ENCODE measurements around the gene SMPX. TPM values are rescaled to one million over a fixed set of nuclear protein-coding genes. Genes with fewer than 3 reads are reported as not detected.

The SMPX gene
- total and polyA plus RNA-seq, 2 of the 4 experiments (the other 2 are of a cell fraction), result not detected

Other genes starting within 250 kb of the SMPX start
- not detected in 2 replicates for gene KLHL34, start 99.8 kb downstream of the SMPX start, total RNA-seq (2012; rRNA removed)
- gene KLHL34, start 99.8 kb downstream of the SMPX start, polyA plus RNA-seq (2012; rRNA removed), result not detected in 2 replicates
- 4.7 and 6.9 TPM in 2 replicates for gene MBTPS2, start 81.5 kb upstream of the SMPX start, total RNA-seq (2012; rRNA removed)
- gene MBTPS2, start 81.5 kb upstream of the SMPX start, polyA plus RNA-seq (2012; rRNA removed), result 10.2 and 12.4 TPM in 2 replicates
- 0.72 and 1.1 TPM in 2 replicates for gene YY2, start 97.9 kb upstream of the SMPX start, total RNA-seq (2012; rRNA removed)
- 2.5 TPM in 2 replicates for gene YY2, start 97.9 kb upstream of the SMPX start, polyA plus RNA-seq (2012; rRNA removed)
- 230 and 439 TPM in 2 replicates for gene SMS, start 182.6 kb upstream of the SMPX start, total RNA-seq (2012; rRNA removed)
- gene SMS, start 182.6 kb upstream of the SMPX start, polyA plus RNA-seq (2012; rRNA removed), result 166 and 176 TPM in 2 replicates